ENCODE data around the gene ZNF611. TPM values are rescaled to one million over a fixed set of nuclear protein-coding genes. Genes with fewer than 3 reads are reported as not detected.
A peak's percentile ranks its signal among the peaks of the same experiment; 100 is the strongest.
"Not testable (repeated sequence)": the region's sequence is repeated elsewhere in the genome, so short reads cannot be mapped to it uniquely, and the experiment has no call there.

Gene ZNF611
- total RNA-seq, 1 donor from 2014 or later: 23.2 TPM

GRCh38 chr19:52700673-52701072 is 34.2 kb downstream of the ZNF611 start:
- no peak for DNase-seq
- Histone ChIP-seq H3K27ac (no peak overlapping the region), H3K36me3 (peaks cover 10% of the 10 kb centered on the region), H3K27me3 (no peaks in the 10 kb centered on the region), H3K9me3 (peaks cover 10% of the 10 kb centered on the region), H3K4me3 (no peak overlapping the region), H3K4me1 (no peaks in the 10 kb centered on the region)
- intact Hi-C loops (cut with DNase I): no loop called here
- no peak for ATAC-seq
- no peak for TF ChIP-seq CTCF (IDR thresholded peaks at IDR 0.05)

- not testable (repeated sequence) for DNase-seq, H3K4me1 ChIP-seq
Observed at GRCh38 chr19:52699555-52699954, 35.3 kb downstream of the ZNF611 start.

DNA sequence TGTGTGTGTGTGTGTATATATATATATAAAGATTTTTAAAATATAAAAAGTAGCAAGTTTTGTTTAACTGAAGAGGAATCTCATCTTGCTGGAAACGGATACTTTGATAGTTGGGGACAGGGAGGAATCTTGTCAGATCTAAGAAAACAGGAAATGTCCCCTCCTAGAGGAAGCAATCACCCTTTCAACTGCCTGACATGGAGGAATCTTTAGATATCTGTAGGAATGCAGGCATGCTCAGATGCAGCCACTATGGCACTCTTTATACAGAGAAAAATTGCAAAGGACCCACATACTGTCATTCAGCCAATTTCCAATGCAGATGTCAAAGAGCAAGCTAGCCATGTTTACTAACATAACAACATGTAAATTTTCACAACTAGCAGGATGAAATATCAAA is 38.8 kb downstream of the ZNF611 start:
- intact Hi-C loops (cut with DNase I): no loop called here
- DNase-seq (no peak), ATAC-seq (no peak)
- no peak for TF ChIP-seq CTCF (IDR thresholded peaks at IDR 0.05)
- Histone ChIP-seq H3K36me3 (no peaks in the 10 kb centered on the region), H3K9me3 (no peaks in the 10 kb centered on the region), H3K27ac (no peak overlapping the region), H3K4me3 (no peak overlapping the region), H3K4me1 (peaks cover 3% of the 10 kb centered on the region), H3K27me3 (no peaks in the 10 kb centered on the region)

More at GRCh38 chr19:52699555-52699954, 35.3 kb downstream of the ZNF611 start:
- H3K9me3 ChIP-seq; ATAC-seq; intact Hi-C loops (cut with DNase I); H3K27me3 ChIP-seq; H3K36me3 ChIP-seq; H3K27ac ChIP-seq; H3K4me3 ChIP-seq: not testable (repeated sequence)
- TF ChIP-seq CTCF (IDR thresholded peaks at IDR 0.05): peak; percentile 15

GRCh38 chr19:52694921-52695320 is 39.9 kb downstream of the ZNF611 start:
- Histone ChIP-seq H3K27me3 (no peaks in the 10 kb centered on the region), H3K4me1 (peaks cover 4% of the 10 kb centered on the region), H3K4me3 (no peak overlapping the region), H3K9me3 (no peaks in the 10 kb centered on the region), H3K36me3 (no peaks in the 10 kb centered on the region), H3K27ac (no peak overlapping the region)
- DNase-seq (no peak), ATAC-seq (no peak)
- intact Hi-C loops (cut with DNase I): no loop called here
- no peak for TF ChIP-seq CTCF (IDR thresholded peaks at IDR 0.05)

DNA sequence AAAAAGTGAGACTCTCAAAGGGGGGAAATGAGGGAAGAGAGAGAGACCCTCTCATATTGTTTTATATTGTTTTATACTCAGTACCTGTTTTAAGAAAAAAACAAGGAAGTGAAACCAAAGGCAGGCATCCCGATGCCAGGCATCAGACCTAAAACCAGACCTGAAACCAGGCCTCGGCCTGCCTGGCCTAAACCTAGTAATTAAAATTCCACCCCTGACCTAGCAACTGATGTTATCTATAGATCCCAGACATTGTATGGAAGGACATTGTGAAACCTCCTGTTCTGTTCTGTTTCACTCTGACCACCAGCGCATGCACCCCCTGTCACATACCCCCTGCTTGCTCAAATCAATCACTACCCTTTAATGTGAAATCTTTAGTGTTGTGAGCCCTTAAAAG is 40.6 kb downstream of the ZNF611 start:
- intact Hi-C loops (cut with DNase I); H3K9me3 ChIP-seq; H3K27ac ChIP-seq; H3K4me1 ChIP-seq; H3K4me3 ChIP-seq; DNase-seq; H3K27me3 ChIP-seq; H3K36me3 ChIP-seq; ATAC-seq: not testable (repeated sequence)

- Histone ChIP-seq H3K36me3 (no peaks in the 10 kb centered on the region), H3K27me3 (no peaks in the 10 kb centered on the region), H3K4me3 (no peak overlapping the region), H3K4me1 (peaks cover 7% of the 10 kb centered on the region), H3K27ac (no peak overlapping the region), H3K9me3 (no peaks in the 10 kb centered on the region)
- DNase-seq (no peak), ATAC-seq (no peak)
- TF ChIP-seq CTCF (IDR thresholded peaks at IDR 0.05): no peak
- intact Hi-C loops (cut with DNase I): no loop called here
Observed at GRCh38 chr19:52692431-52693008, 42.3 kb downstream of the ZNF611 start.
